ENCODE measurements around the gene CARS2.
"Not testable (repeated sequence)": the region's sequence is repeated elsewhere in the genome, so short reads cannot be mapped to it uniquely, and the experiment has no call there.

The CARS2 gene

GRCh38 chr13:110635405-110636002 lies 70.4 kb downstream of the CARS2 start:
- DNase-seq = no peak

GRCh38 chr13:110634558-110634957 lies 71.4 kb downstream of the CARS2 start:
- no peak for DNase-seq

- DNase-seq = no peak
Measured at GRCh38 chr13:110633776-110634175, 72.1 kb downstream of the CARS2 start.

GRCh38 chr13:110632255-110632654 lies 73.7 kb downstream of the CARS2 start:
- DNase-seq = not testable (repeated sequence)

GRCh38 chr13:110630566-110631119 lies 75.3 kb downstream of the CARS2 start:
- no peak for DNase-seq

- DNase-seq = no peak
Measured at GRCh38 chr13:110629735-110630134, 76.2 kb downstream of the CARS2 start.

GRCh38 chr13:110628952-110629701 lies 76.8 kb downstream of the CARS2 start:
- DNase-seq = no peak

GRCh38 chr13:110628477-110628793 lies 77.5 kb downstream of the CARS2 start:
- no peak for DNase-seq

GRCh38 chr13:110627761-110628476 lies 78.0 kb downstream of the CARS2 start:
- DNase-seq = no peak

- no peak for DNase-seq
Measured at GRCh38 chr13:110627351-110627750, 78.6 kb downstream of the CARS2 start.

GRCh38 chr13:110626521-110626920 lies 79.4 kb downstream of the CARS2 start:
- no peak for DNase-seq

- DNase-seq = no peak
Measured at GRCh38 chr13:110625771-110626321, 80.1 kb downstream of the CARS2 start.

GRCh38 chr13:110624766-110625756 lies 80.9 kb downstream of the CARS2 start:
- no peak for DNase-seq

- no peak for DNase-seq
Measured at GRCh38 chr13:110620596-110620995, 85.3 kb downstream of the CARS2 start.

- DNase-seq = no peak
Measured at GRCh38 chr13:110618780-110619179, 87.1 kb downstream of the CARS2 start.

GRCh38 chr13:110618167-110618566 lies 87.7 kb downstream of the CARS2 start:
- no peak for DNase-seq

GRCh38 chr13:110617321-110618072 lies 88.4 kb downstream of the CARS2 start:
- no peak for DNase-seq

- peak; percentile 26 for DNase-seq
Measured at GRCh38 chr13:110616103-110617101, 89.5 kb downstream of the CARS2 start.

- DNase-seq = peak; percentile 91
Measured at GRCh38 chr13:110615322-110616102, 90.4 kb downstream of the CARS2 start, which contains the start of gene NAXD. Gene NAXD (plus strand): TSS chr13:110615545. CDS start chr13:110615602, 57 bp downstream.

Data from MV-4-11 (cell line).